GM19240 (cell line): ENCODE measurements around the gene SNRPB.
"Not testable (repeated sequence)": the region's sequence is repeated elsewhere in the genome, so short reads cannot be mapped to it uniquely, and the experiment has no call there.

Experiments used
- DNase-seq: peaks from one replicate; pipeline ENCODE4 v3.0.0; 2011; ENCODE audit warnings: low spot score; ENCODE audit not compliant: insufficient read length

Gene SNRPB

DNA sequence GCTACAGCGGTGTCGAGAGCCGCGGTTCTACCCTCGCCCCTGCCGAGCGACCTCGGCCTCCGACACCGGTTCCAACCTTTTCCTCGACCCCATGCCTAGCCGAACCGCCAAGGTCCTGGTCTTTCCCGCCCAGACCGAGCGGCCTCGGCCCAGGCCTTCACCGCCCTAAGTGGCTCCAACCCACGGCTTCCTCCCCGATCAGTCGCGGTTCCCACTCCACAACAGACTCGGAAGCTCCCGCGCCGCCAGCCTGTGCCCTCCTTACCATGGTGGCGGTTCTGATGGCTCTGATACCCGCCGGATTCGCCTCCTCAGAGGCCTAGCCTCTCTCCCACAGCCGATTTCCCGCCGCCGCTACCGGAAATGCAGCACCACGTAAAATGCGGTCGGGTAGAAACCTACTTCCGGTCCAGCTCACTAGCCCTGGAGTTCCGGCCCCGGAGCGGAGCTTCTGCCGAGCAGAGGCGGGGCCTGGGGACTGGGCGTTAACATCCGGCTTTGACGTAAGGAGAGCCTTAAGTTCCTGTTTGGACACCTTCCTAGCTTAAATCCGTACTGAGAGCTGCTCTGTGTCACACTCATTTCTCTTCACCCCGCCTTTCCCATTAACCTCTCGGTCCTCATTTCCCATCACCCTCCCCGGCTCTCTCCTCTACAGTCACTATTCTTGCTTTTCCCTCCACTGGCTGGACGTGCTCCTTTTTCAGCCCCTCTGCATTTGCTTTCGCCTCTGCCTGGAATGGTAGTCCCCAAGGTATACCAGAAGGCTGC, at the start of gene SNRPB:
Gene SNRPB, minus strand, starts transcription at position 367 of the 771 bp plus-strand sequence. Its CDS starts 99 bp downstream, at position 268.
- DNase-seq, result peak; percentile 94

DNA sequence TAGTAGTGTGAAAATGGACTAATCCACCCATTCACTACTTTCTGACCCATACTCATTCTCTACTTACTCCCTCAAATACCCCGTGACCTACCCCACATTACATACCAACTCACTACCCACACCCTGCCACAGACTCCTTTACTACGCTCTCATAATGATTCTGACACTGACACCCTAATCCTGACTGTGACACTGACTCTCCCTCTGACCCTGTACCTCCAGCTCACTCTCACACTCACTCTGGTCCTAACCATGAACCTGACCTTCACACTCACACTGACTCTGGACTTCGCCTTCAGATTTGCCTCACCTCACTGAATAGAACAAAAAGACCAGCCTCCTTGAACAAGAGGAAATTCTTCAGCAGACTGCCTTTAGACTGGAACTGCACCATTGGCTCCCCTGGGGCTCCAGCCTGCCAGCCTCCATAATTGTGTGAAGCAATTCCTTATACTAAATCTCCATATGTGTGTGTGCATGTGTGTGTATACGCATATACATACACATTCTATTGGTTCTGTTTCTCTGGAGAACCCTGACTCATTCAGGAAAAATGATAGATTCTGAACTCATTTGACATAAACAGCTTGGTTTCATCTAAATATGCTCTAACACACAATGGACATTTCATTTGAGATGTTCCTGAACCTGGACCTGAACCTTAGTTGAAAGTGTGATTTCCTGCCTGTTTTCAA, 48.7 kb upstream of the SNRPB start:
- no peak for DNase-seq

- DNase-seq, result no peak
Observed at GRCh38 chr20:2518558-2518957, 48.0 kb upstream of the SNRPB start.

- DNase-seq, result no peak
Observed at GRCh38 chr20:2518096-2518495, 47.5 kb upstream of the SNRPB start.

- no peak for DNase-seq
Observed at GRCh38 chr20:2516399-2516798, 45.8 kb upstream of the SNRPB start.

DNA sequence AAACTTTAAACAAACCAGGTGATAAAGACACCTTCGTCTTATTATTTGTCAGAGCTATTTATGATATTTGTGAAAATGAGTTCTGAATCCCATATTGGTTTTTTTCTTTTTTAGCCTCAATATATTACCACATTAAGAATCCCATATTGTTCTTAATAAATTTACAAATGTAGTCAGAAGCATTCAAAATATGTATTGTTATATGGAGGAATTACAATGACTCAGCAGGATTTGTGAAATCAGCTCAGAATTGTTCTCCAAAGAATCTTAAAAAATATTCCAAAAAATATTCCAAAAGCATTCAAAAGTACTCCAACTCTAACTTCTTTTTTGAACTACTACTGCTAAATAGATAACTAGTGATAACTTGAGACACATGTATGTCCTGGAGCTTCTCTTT, 44.6 kb upstream of the SNRPB start:
- no peak for DNase-seq

DNA sequence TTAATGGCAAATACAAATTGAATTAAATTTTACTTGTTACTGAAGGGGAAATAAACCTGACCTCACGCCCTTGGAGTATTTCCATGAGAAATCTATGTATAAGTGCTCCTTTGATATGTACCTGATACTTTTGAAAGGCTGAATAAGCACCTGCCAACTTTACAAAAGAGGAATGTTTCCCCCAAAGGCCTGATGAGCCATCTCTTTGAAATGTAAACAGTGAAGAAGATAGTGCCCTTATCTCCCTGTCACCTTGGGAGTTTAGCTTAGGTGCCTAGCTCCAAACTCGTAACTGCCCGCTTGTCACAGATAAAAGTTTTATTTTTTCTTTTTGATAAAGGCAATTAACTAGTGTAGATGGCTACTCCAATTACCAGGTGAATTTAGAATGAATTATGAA, 39.2 kb upstream of the SNRPB start:
- no peak for DNase-seq

DNA sequence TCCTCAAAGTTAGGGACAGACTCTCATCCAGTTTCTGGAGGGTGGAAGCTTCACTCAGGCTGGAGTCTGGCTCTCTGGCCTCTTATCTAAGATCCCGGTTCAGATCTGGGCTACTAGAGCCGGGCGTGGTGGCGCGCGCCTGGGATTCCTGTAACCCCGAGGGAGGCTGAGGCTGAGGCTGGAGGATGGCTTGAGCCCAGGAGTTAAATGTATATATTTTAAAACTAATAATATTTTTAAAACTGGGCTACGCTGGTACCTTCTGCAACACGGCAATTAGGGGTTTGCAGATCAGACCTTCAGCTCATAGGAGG, 38.8 kb upstream of the SNRPB start:
- DNase-seq, result no peak

- DNase-seq, result peak; percentile 75
Observed at GRCh38 chr20:2508631-2509467, 38.3 kb upstream of the SNRPB start, which contains the start of gene ZNF343. Gene ZNF343 (minus strand): TSS chr20:2508915. CDS start chr20:2493895, 15,020 bp downstream.

- DNase-seq, result no peak
Observed at GRCh38 chr20:2507875-2508630, 37.5 kb upstream of the SNRPB start.

DNA sequence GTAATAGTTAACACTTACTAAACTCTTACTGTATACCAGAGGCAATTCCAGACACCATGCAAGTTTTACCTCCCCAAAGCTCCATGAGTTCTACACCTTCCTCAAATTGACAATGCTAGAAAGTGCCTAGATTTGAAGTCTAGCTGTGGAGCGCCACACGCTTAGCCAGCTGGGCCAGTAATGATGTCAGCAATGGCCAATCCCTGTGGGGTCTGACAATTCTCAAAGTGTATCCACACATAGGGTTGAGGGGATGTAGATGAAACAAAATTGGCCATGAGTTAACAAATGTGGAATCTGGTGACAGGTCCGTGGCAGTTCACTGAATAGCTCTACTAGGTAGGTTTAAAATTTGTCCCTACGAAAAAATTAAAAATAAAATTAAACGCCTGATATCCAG, 36.9 kb upstream of the SNRPB start:
- no peak for DNase-seq

GRCh38 chr20:2506426-2506825, 35.8 kb upstream of the SNRPB start:
- not testable (repeated sequence) for DNase-seq

GRCh38 chr20:2504803-2505202, 34.2 kb upstream of the SNRPB start:
- not testable (repeated sequence) for DNase-seq

- DNase-seq, result not testable (repeated sequence)
Observed at GRCh38 chr20:2502808-2503384, 32.3 kb upstream of the SNRPB start.

- no peak for DNase-seq
Observed at GRCh38 chr20:2485661-2486060, 15.1 kb upstream of the SNRPB start.

- no peak for DNase-seq
Observed at GRCh38 chr20:2485080-2485479, 14.5 kb upstream of the SNRPB start.

- no peak for DNase-seq
Observed at GRCh38 chr20:2483504-2483903, 12.9 kb upstream of the SNRPB start.

DNA sequence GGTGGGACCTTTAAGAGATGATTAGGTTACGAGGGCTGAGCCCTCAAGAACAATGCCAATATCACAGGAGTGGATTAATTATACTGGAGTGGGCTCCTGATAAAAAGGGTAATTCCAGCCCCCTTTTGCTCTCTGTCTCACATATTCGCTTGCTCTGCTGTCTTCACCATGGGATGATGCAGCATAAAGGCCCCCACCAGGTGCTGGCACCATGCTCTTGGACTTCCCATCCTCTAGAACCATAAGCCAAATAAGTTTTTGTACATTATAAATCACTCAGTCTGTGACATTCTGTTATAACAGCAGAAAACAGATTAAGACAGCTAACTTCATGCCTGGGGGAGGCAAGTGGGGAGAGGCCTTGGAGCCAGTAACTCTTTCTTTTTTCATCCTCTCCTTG, 9.8 kb upstream of the SNRPB start:
- DNase-seq, result no peak

DNA sequence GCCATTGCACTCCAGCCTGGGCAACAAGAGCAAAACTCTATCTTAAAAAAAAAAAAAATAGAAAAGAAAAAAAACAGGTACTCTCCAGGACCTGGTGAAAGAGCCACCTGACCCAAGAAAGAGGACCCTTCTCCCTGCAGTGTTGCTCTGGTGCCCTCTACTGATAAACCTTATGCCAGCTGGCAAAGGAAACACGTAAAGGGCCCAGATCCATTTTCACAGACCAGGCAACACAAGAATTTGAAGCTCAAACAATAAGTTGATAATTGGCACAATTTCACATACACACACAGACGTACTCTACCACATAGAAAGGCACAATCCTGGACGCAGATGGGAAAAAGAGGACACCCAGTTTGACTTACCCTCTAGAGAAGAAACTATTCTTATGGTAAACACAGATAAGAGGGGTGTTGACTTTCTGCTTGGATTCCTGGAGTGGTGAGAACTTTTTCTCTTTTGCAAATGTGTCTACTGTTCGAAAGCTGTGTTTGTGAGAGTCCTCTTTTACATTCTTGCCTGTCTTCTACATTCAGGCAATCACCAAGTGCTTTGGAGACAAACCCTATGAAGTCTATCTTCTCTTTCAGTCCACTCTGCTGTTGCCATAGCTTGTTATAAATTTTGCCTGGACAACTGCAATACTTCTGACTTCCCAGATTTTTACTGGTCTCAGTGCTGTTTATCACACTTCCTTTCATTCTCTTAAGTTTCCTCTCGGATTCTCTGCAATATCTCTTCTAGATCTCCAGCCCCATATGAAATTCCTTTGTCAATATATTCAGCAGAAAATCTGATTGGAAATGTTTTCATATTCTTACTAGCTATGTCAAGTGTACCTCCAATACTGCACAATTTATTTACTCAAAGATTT, 6.4 kb upstream of the SNRPB start:
- no peak for DNase-seq
